ENCODE results near the gene INHA.

INHA gene

GRCh38 chr2:219557791-219558785, 14.0 kb upstream of the INHA start:
- Histone ChIP-seq H3K27me3 (ENCODE audit: insufficient read depth, low read length, poor library complexity) (no peaks in the 10 kb centered on the region), H3K9me3 (ENCODE audit: insufficient read depth, low read length, severe bottlenecking) (no peaks in the 10 kb centered on the region), H3K79me2 (ENCODE audit: insufficient read depth, low read length) (no peaks in the 10 kb centered on the region), H3K4me3 (ENCODE audit: low read depth in 1 of 2, low read length in 2 of 2) (no peak overlapping the region), H4K20me1 (ENCODE audit: insufficient read depth, low read length) (no peaks in the 10 kb centered on the region; the same call in 1 of the 2 replicates), H3K27ac (ENCODE audit: low read length) (no peak overlapping the region), H3K9ac (ENCODE audit: low read depth, low read length) (no peak overlapping the region), H3K36me3 (ENCODE audit: insufficient read depth, low read length) (no peaks in the 10 kb centered on the region), H3K4me2 (ENCODE audit: insufficient read depth, low read length) (no peak overlapping the region), H2AFZ (ENCODE audit: low read depth, low read length) (no peak overlapping the region), H3K4me1 (ENCODE audit: insufficient read depth, low read length) (no peaks in the 10 kb centered on the region)
- DNase-seq (no peak), ATAC-seq (ENCODE audit: insufficient read depth, low read depth) (no peak)
- TF ChIP-seq CTCF (IDR thresholded peaks at IDR 0.05; ENCODE audit: borderline replicate concordance, extremely low read depth, low read length, poor library complexity, severe bottlenecking) (no peak), EZH2 (IDR thresholded peaks at IDR 0.05; ENCODE audit: borderline replicate concordance, low read depth, low read length, severe bottlenecking) (no peak)

- Histone ChIP-seq H3K36me3 (ENCODE audit: insufficient read depth, low read length) (no peaks in the 10 kb centered on the region), H3K4me1 (ENCODE audit: insufficient read depth, low read length) (no peaks in the 10 kb centered on the region), H3K9ac (ENCODE audit: low read depth, low read length) (no peak overlapping the region), H3K4me2 (ENCODE audit: insufficient read depth, low read length) (no peak overlapping the region), H3K9me3 (ENCODE audit: insufficient read depth, low read length, severe bottlenecking) (no peaks in the 10 kb centered on the region), H3K79me2 (ENCODE audit: insufficient read depth, low read length) (no peaks in the 10 kb centered on the region), H2AFZ (ENCODE audit: low read depth, low read length) (no peak overlapping the region), H3K27me3 (ENCODE audit: insufficient read depth, low read length, poor library complexity) (no peaks in the 10 kb centered on the region), H4K20me1 (ENCODE audit: insufficient read depth, low read length) (no peaks in the 10 kb centered on the region; the same call in 1 of the 2 replicates), H3K27ac (ENCODE audit: low read length) (no peak overlapping the region), H3K4me3 (ENCODE audit: low read depth in 1 of 2, low read length in 2 of 2) (no peak overlapping the region)
- no peak for DNase-seq
- ATAC-seq (ENCODE audit: insufficient read depth, low read depth): no peak
- TF ChIP-seq CTCF (IDR thresholded peaks at IDR 0.05; ENCODE audit: borderline replicate concordance, extremely low read depth, low read length, poor library complexity, severe bottlenecking) (no peak), EZH2 (IDR thresholded peaks at IDR 0.05; ENCODE audit: borderline replicate concordance, low read depth, low read length, severe bottlenecking) (no peak)
Measured at GRCh38 chr2:219559156-219559915, 12.8 kb upstream of the INHA start.

GRCh38 chr2:219560037-219560892, 11.8 kb upstream of the INHA start:
- H2AFZ ChIP-seq (ENCODE audit: low read depth, low read length): no peak overlapping the region
- no peak for TF ChIP-seq EZH2 (IDR thresholded peaks at IDR 0.05; ENCODE audit: borderline replicate concordance, low read depth, low read length, severe bottlenecking)
- TF ChIP-seq CTCF (IDR thresholded peaks at IDR 0.05; ENCODE audit: borderline replicate concordance, extremely low read depth, low read length, poor library complexity, severe bottlenecking): peak; percentile 63
- no peak overlapping the region for H3K9ac ChIP-seq (ENCODE audit: low read depth, low read length)
- no peaks in the 10 kb centered on the region; the same call in 1 of the 2 replicates for H4K20me1 ChIP-seq (ENCODE audit: insufficient read depth, low read length)
- H3K9me3 ChIP-seq (ENCODE audit: insufficient read depth, low read length, severe bottlenecking): no peaks in the 10 kb centered on the region
- no peak overlapping the region for H3K4me2 ChIP-seq (ENCODE audit: insufficient read depth, low read length)
- H3K27ac ChIP-seq (ENCODE audit: low read length): no peak overlapping the region
- DNase-seq (no peak), ATAC-seq (ENCODE audit: insufficient read depth, low read depth) (peak; percentile 60)
- H3K79me2 ChIP-seq (ENCODE audit: insufficient read depth, low read length): no peaks in the 10 kb centered on the region
- H3K27me3 ChIP-seq (ENCODE audit: insufficient read depth, low read length, poor library complexity): no peaks in the 10 kb centered on the region
- H3K4me1 ChIP-seq (ENCODE audit: insufficient read depth, low read length): no peaks in the 10 kb centered on the region
- H3K4me3 ChIP-seq (ENCODE audit: low read depth in 1 of 2, low read length in 2 of 2): no peak overlapping the region
- no peaks in the 10 kb centered on the region for H3K36me3 ChIP-seq (ENCODE audit: insufficient read depth, low read length)

Measured in DND-41 (cell line).